Stomach (tissue), 9 donors: ENCODE data around the gene PDE8A. TPM values are rescaled to one million over a fixed set of nuclear protein-coding genes. Genes with fewer than 3 reads are reported as not detected.

ENCODE experiments used
- DNase-seq, 2 donors: peaks; one replicate each; pipeline versions ENCODE4 v3.0.0 to v3.0.0-alpha.2; 2013 to 2019
- H3K27ac ChIP-seq, 5 donors: fragments of 200-600 bp in 4 of 5; sonication (generic) in 4 of 5; one replicate each; pipeline ENCODE4 v1.5.1; 2013 to 2019; ENCODE audit warnings: mild to moderate bottlenecking in 1 of 5, moderate library complexity in 1 of 5
- H3K27me3 ChIP-seq, 3 donors: fragments of 200-600 bp; sonication (generic); one replicate each; pipeline ENCODE4 v1.5.1; 2017 to 2019; ENCODE audit warnings: mixed run types in 1 of 3
- H3K36me3 ChIP-seq, 4 donors: fragments of 200-600 bp; sonication (generic); 1 replicate in 3 of 4; 2 replicates in 1 of 4; pipeline ENCODE4 v1.5.1; 2016 to 2019
- H3K4me1 ChIP-seq, 4 donors: fragments of 200-600 bp; sonication (generic); one replicate each; pipeline ENCODE4 v1.5.1; 2016 to 2019
- H3K4me3 ChIP-seq, 4 donors: fragments of 200-600 bp; sonication (generic) in 3 of 4; one replicate each; pipeline ENCODE4 v1.5.1; 2016 to 2019; ENCODE audit warnings: mild to moderate bottlenecking in 1 of 4
- H3K9me3 ChIP-seq, 4 donors: fragments of 200-600 bp; sonication (generic); one replicate each; pipeline ENCODE4 v1.5.1; 2016 to 2019
- CTCF ChIP-seq, 7 experiments: fragments of 450-650 bp in 4 of 7; fragments of 200-600 bp in 3 of 7; sonication (generic) in 3 of 7; IDR thresholded peaks; one replicate each; pipeline ENCODE4 v1.5.1; 2016 to 2019; ENCODE audit warnings: antibody characterized with exemption in 7 of 7, control low read depth in 2 of 7, mild to moderate bottlenecking in 1 of 7
- EP300 ChIP-seq: sonication (generic); formaldehyde crosslinking; IDR thresholded peaks from one replicate; pipeline ENCODE4 v1.6.1; 2017; ENCODE audit warnings: antibody characterized with exemption
- POLR2A ChIP-seq, 4 donors: fragments of 450-650 bp; IDR thresholded peaks; one replicate each; pipeline ENCODE4 v1.6.1; 2016; ENCODE audit warnings: antibody characterized with exemption in 4 of 4, control low read depth in 2 of 4, mild to moderate bottlenecking in 1 of 4, moderate library complexity in 1 of 4
- POLR2AphosphoS5 ChIP-seq, 3 donors: sonication (generic); formaldehyde crosslinking; IDR thresholded peaks; one replicate each; pipeline ENCODE4 v1.6.1; 2016; ENCODE audit warnings: antibody characterized with exemption in 3 of 3
- WGBS, 5 donors: extraction: QIAGEN DNeasy Blood & Tissue Kit in 3 of 5; methylation state at CpG; one replicate each; pipeline versions ENCODE4 v1.1.5 to v1.1.7; 2013 to 2018; 5-methylcytosine and 5-hydroxymethylcytosine counted together
- intact Hi-C: fragments of 100-400 bp; cut with DNase I; formaldehyde crosslinking; loops from one replicate; pipeline ENCODE4 v1.15.1; 2023; ENCODE audit warnings: low total_unique reads
- polyA plus RNA-seq, 3 donors: library from polyadenylated mRNA; stranded (reverse); fragments of 200-250 nt; gene quantifications; one replicate each; pipeline ENCODE4 v1.2.3, GENCODE V29; 2013
- total RNA-seq, 5 donors: library from RNA; depleted of rRNA; stranded (reverse); fragments of >200 nt; gene quantifications; one replicate each; pipeline versions ENCODE4 v1.1.0 to v1.2.3, GENCODE V29; 2014 to 2016
- donor health status: healthy with polysubstance abuse.
- donor health status: Bipolar disorder and iron deficiency.
- donor health status: healthy.

The PDE8A gene
- total and polyA plus RNA-seq, 8 donors = 15.6 to 85.9 (median 38.3) TPM

- 23 to 44% (median 35%) methylated on average over 2 of the region's 2 CpGs for WGBS, 5 donors
- no peak for DNase-seq
- intact Hi-C loops = no loop called here
- H3K36me3 ChIP-seq = no peaks in the 10 kb centered on the region
- no peaks in the 10 kb centered on the region for H3K27me3 ChIP-seq
- no peaks in the 10 kb centered on the region for H3K9me3 ChIP-seq
- no peak overlapping the region for H3K4me3 ChIP-seq
- H3K4me1 ChIP-seq = peaks cover 78 to 98% (median 91%) of the 10 kb centered on the region in 4 donors
- peak overlapping the region in 4 of 5 donors; percentile 38 to 72 (median 55) for H3K27ac ChIP-seq
- TF ChIP-seq POLR2AphosphoS5 (IDR thresholded peaks at IDR 0.05) = no peak
Observed at GRCh38 chr15:85026304-85027032, 44.8 kb downstream of the PDE8A start.

GRCh38 chr15:85027033-85027380, 45.4 kb downstream of the PDE8A start:
- no peak for TF ChIP-seq EP300
- no peak for TF ChIP-seq POLR2A (IDR thresholded peaks at IDR 0.05)
- TF ChIP-seq POLR2AphosphoS5 (IDR thresholded peaks at IDR 0.05) = no peak
- TF ChIP-seq CTCF (IDR thresholded peaks at IDR 0.05) = no peak

GRCh38 chr15:85027421-85027820, 45.8 kb downstream of the PDE8A start:
- Histone ChIP-seq H3K4me3 (no peak overlapping the region), H3K9me3 (no peaks in the 10 kb centered on the region), H3K4me1 (peaks cover 86 to 98% (median 94%) of the 10 kb centered on the region in 4 donors), H3K36me3 (no peaks in the 10 kb centered on the region), H3K27ac (peak overlapping the region in 3 of 5 donors; percentile 36 to 72 (median 38)), H3K27me3 (no peaks in the 10 kb centered on the region)
- WGBS, 5 donors = 73 to 88% (median 76%) methylated on average over 4 of the region's 4 CpGs
- TF ChIP-seq EP300 (no peak), POLR2AphosphoS5 (IDR thresholded peaks at IDR 0.05) (no peak), POLR2A (IDR thresholded peaks at IDR 0.05) (no peak), CTCF (IDR thresholded peaks at IDR 0.05) (no peak)
- DNase-seq = no peak
- intact Hi-C loops = no loop called here

More at GRCh38 chr15:85027033-85027380, 45.4 kb downstream of the PDE8A start:
- no peaks in the 10 kb centered on the region for H3K9me3 ChIP-seq
- intact Hi-C loops = no loop called here
- H3K27me3 ChIP-seq = no peaks in the 10 kb centered on the region
- peaks cover 83 to 98% (median 94%) of the 10 kb centered on the region in 4 donors for H3K4me1 ChIP-seq
- H3K4me3 ChIP-seq = no peak overlapping the region
- H3K27ac ChIP-seq = peak overlapping the region in 3 of 5 donors; percentile 36 to 72 (median 38)
- H3K36me3 ChIP-seq = no peaks in the 10 kb centered on the region
- DNase-seq = no peak

- H3K27ac ChIP-seq = peak overlapping the region in 1 of 5 donors; percentile 14
- DNase-seq = no peak
- TF ChIP-seq CTCF (IDR thresholded peaks at IDR 0.05) (no peak), POLR2A (IDR thresholded peaks at IDR 0.05) (no peak)
- H3K9me3 ChIP-seq = no peaks in the 10 kb centered on the region
- H3K4me1 ChIP-seq = peaks cover 80 to 98% (median 92%) of the 10 kb centered on the region in 4 donors
- no peaks in the 10 kb centered on the region for H3K27me3 ChIP-seq
- no peak overlapping the region for H3K4me3 ChIP-seq
- 70 to 89% (median 82%) methylated on average over 5 to 6 of the region's 6 CpGs for WGBS, 5 donors
- no peaks in the 10 kb centered on the region for H3K36me3 ChIP-seq
- intact Hi-C loops = no loop called here
Observed at GRCh38 chr15:85028416-85028815, 46.8 kb downstream of the PDE8A start.

GRCh38 chr15:85029221-85029620, 47.6 kb downstream of the PDE8A start:
- no peaks in the 10 kb centered on the region for H3K27me3 ChIP-seq
- TF ChIP-seq POLR2A (IDR thresholded peaks at IDR 0.05) (no peak), EP300 (no peak), CTCF (IDR thresholded peaks at IDR 0.05) (no peak), POLR2AphosphoS5 (IDR thresholded peaks at IDR 0.05) (no peak)
- WGBS, 5 donors = 77 to 87% (median 84%) methylated on average over 5 of the region's 5 CpGs
- no peak overlapping the region for H3K27ac ChIP-seq
- peaks cover 72 to 94% (median 86%) of the 10 kb centered on the region in 4 donors for H3K4me1 ChIP-seq
- no peaks in the 10 kb centered on the region for H3K36me3 ChIP-seq
- no peak for DNase-seq
- H3K9me3 ChIP-seq = no peaks in the 10 kb centered on the region
- H3K4me3 ChIP-seq = no peak overlapping the region
- intact Hi-C loops = no loop called here
